Stimulated activated naive CD8-positive, alpha-beta T cell treated with anti-CD3 and anti-CD28 coated beads, Interleukin-15, Interleukin-2, amounts not matched to agents 100 ng/mL and 50 ng/mL, for 24 hours (primary cell): ENCODE data around the gene TRAPPC2B.
"Not testable (repeated sequence)": the region's sequence is repeated elsewhere in the genome, so short reads cannot be mapped to it uniquely, and the experiment has no call there.

Source experiments
- H3K27ac Mint-ChIP-seq: one replicate; pipeline ENCODE4 v1.8.0; 2021; ENCODE audit warnings: mild to moderate bottlenecking, mixed read lengths
- H3K27me3 Mint-ChIP-seq: one replicate; pipeline ENCODE4 v1.8.0; 2021; ENCODE audit warnings: mixed read lengths
- H3K36me3 Mint-ChIP-seq: one replicate; pipeline ENCODE4 v1.8.0; 2021; ENCODE audit warnings: low read depth, mixed read lengths
- H3K4me1 Mint-ChIP-seq: one replicate; pipeline ENCODE4 v1.8.0; 2021; ENCODE audit warnings: low read depth, mixed read lengths
- H3K4me3 Mint-ChIP-seq: one replicate; pipeline ENCODE4 v1.8.0; 2021; ENCODE audit warnings: mild to moderate bottlenecking, mixed read lengths
- H3K9me3 Mint-ChIP-seq: one replicate; pipeline ENCODE4 v1.8.0; 2021; ENCODE audit warnings: mixed read lengths

Gene TRAPPC2B

GRCh38 chr19:57351867-57352266 lies 11.5 kb upstream of the TRAPPC2B start:
- Mint-ChIP-seq H3K9me3 (peaks cover 38% of the 10 kb centered on the region), H3K4me3 (peak overlapping the region; percentile 92), H3K36me3 (peaks cover 59% of the 10 kb centered on the region), H3K27ac (peak overlapping the region; percentile 88), H3K27me3 (peaks cover 2% of the 10 kb centered on the region), H3K4me1 (peaks cover 32% of the 10 kb centered on the region)

- Mint-ChIP-seq H3K36me3 (peaks cover 87% of the 10 kb centered on the region), H3K27me3 (no peaks in the 10 kb centered on the region), H3K4me3 (no peak overlapping the region)
These were observed 7.4 kb upstream of the TRAPPC2B start for GRCh38 chr19:57355916-57356315.

GRCh38 chr19:57357406-57357805 lies 5.9 kb upstream of the TRAPPC2B start:
- Mint-ChIP-seq H3K4me3 (no peak overlapping the region), H3K27ac (no peak overlapping the region), H3K36me3 (peaks cover 81% of the 10 kb centered on the region), H3K27me3 (no peaks in the 10 kb centered on the region), H3K9me3 (peaks cover 51% of the 10 kb centered on the region), H3K4me1 (peaks cover 11% of the 10 kb centered on the region)

More at GRCh38 chr19:57355916-57356315, 7.4 kb upstream of the TRAPPC2B start:
- Mint-ChIP-seq H3K27ac (no peak overlapping the region), H3K4me1 (peaks cover 25% of the 10 kb centered on the region), H3K9me3 (peaks cover 47% of the 10 kb centered on the region)

- Mint-ChIP-seq H3K4me3 (no peak overlapping the region), H3K27me3 (no peaks in the 10 kb centered on the region), H3K9me3 (peaks cover 49% of the 10 kb centered on the region), H3K27ac (no peak overlapping the region), H3K36me3 (peaks cover 76% of the 10 kb centered on the region), H3K4me1 (peaks cover 17% of the 10 kb centered on the region)
These were observed 4.1 kb upstream of the TRAPPC2B start for GRCh38 chr19:57359300-57359699.

- H3K4me3 Mint-ChIP-seq = peak overlapping the region; percentile 88
- H3K27me3 Mint-ChIP-seq = no peaks in the 10 kb centered on the region
- H3K36me3 Mint-ChIP-seq = peaks cover 57% of the 10 kb centered on the region
- H3K9me3 Mint-ChIP-seq = peaks cover 30% of the 10 kb centered on the region
- H3K27ac Mint-ChIP-seq = no peak overlapping the region
- peaks cover 18% of the 10 kb centered on the region for H3K4me1 Mint-ChIP-seq
These were observed 932 bp upstream of the TRAPPC2B start for GRCh38 chr19:57362419-57362818.

GRCh38 chr19:57363688-57364181 lies 384 bp downstream of the TRAPPC2B start:
- Mint-ChIP-seq H3K27me3 (no peaks in the 10 kb centered on the region), H3K27ac (peak overlapping the region; percentile 94), H3K4me1 (peaks cover 18% of the 10 kb centered on the region), H3K4me3 (peak overlapping the region; percentile 88), H3K36me3 (peaks cover 49% of the 10 kb centered on the region), H3K9me3 (peaks cover 28% of the 10 kb centered on the region)

GRCh38 chr19:57366776-57367175 lies 3.4 kb downstream of the TRAPPC2B start:
- Mint-ChIP-seq H3K9me3 (peaks cover 28% of the 10 kb centered on the region), H3K36me3 (peaks cover 55% of the 10 kb centered on the region), H3K4me3 (no peak overlapping the region), H3K4me1 (peaks cover 18% of the 10 kb centered on the region), H3K27ac (no peak overlapping the region), H3K27me3 (no peaks in the 10 kb centered on the region)

- Mint-ChIP-seq H3K4me3 (no peak overlapping the region), H3K27ac (no peak overlapping the region), H3K9me3 (peaks cover 47% of the 10 kb centered on the region), H3K4me1 (no peaks in the 10 kb centered on the region), H3K36me3 (peaks cover 95% of the 10 kb centered on the region), H3K27me3 (no peaks in the 10 kb centered on the region)
These were observed 10.8 kb downstream of the TRAPPC2B start for GRCh38 chr19:57374179-57374578.

GRCh38 chr19:57374647-57375046 lies 11.3 kb downstream of the TRAPPC2B start:
- H3K9me3 Mint-ChIP-seq = peaks cover 52% of the 10 kb centered on the region
- H3K36me3 Mint-ChIP-seq = peaks cover 97% of the 10 kb centered on the region
- not testable (repeated sequence) for H3K4me1 Mint-ChIP-seq, H3K27me3 Mint-ChIP-seq, H3K4me3 Mint-ChIP-seq, H3K27ac Mint-ChIP-seq

- H3K9me3 Mint-ChIP-seq = peaks cover 64% of the 10 kb centered on the region
- no peaks in the 10 kb centered on the region for H3K27me3 Mint-ChIP-seq
- H3K27ac Mint-ChIP-seq = no peak overlapping the region
- no peak overlapping the region for H3K4me3 Mint-ChIP-seq
- no peaks in the 10 kb centered on the region for H3K4me1 Mint-ChIP-seq
- peaks cover 94% of the 10 kb centered on the region for H3K36me3 Mint-ChIP-seq
These were observed 12.8 kb downstream of the TRAPPC2B start for GRCh38 chr19:57376151-57376550.

- H3K27ac Mint-ChIP-seq = no peak overlapping the region
- no peaks in the 10 kb centered on the region for H3K4me1 Mint-ChIP-seq
- no peaks in the 10 kb centered on the region for H3K27me3 Mint-ChIP-seq
- H3K4me3 Mint-ChIP-seq = no peak overlapping the region
- peaks cover 51% of the 10 kb centered on the region for H3K9me3 Mint-ChIP-seq
- peaks cover 80% of the 10 kb centered on the region for H3K36me3 Mint-ChIP-seq
These were observed 14.3 kb downstream of the TRAPPC2B start for GRCh38 chr19:57377498-57378146.

GRCh38 chr19:57380923-57381322 lies 17.6 kb downstream of the TRAPPC2B start:
- H3K36me3 Mint-ChIP-seq = peaks cover 47% of the 10 kb centered on the region
- H3K4me3 Mint-ChIP-seq = no peak overlapping the region
- no peaks in the 10 kb centered on the region for H3K27me3 Mint-ChIP-seq
- H3K4me1 Mint-ChIP-seq = no peaks in the 10 kb centered on the region
- H3K27ac Mint-ChIP-seq = no peak overlapping the region
- H3K9me3 Mint-ChIP-seq = peaks cover 49% of the 10 kb centered on the region

- Mint-ChIP-seq H3K27me3 (no peaks in the 10 kb centered on the region), H3K4me1 (no peaks in the 10 kb centered on the region), H3K4me3 (no peak overlapping the region), H3K27ac (no peak overlapping the region), H3K9me3 (peaks cover 34% of the 10 kb centered on the region), H3K36me3 (peaks cover 26% of the 10 kb centered on the region)
These were observed 19.6 kb downstream of the TRAPPC2B start for GRCh38 chr19:57382806-57383488.

- peak overlapping the region; percentile 95 for H3K4me3 Mint-ChIP-seq
- H3K27ac Mint-ChIP-seq = peak overlapping the region; percentile 97
- H3K36me3 Mint-ChIP-seq = peaks cover 19% of the 10 kb centered on the region
- no peaks in the 10 kb centered on the region for H3K27me3 Mint-ChIP-seq
- H3K4me1 Mint-ChIP-seq = peaks cover 43% of the 10 kb centered on the region
- peaks cover 27% of the 10 kb centered on the region for H3K9me3 Mint-ChIP-seq
These were observed 25.9 kb downstream of the TRAPPC2B start for GRCh38 chr19:57389194-57389729.
